Measurements from ENCODE around the gene GPR39.

The GPR39 gene

DNA sequence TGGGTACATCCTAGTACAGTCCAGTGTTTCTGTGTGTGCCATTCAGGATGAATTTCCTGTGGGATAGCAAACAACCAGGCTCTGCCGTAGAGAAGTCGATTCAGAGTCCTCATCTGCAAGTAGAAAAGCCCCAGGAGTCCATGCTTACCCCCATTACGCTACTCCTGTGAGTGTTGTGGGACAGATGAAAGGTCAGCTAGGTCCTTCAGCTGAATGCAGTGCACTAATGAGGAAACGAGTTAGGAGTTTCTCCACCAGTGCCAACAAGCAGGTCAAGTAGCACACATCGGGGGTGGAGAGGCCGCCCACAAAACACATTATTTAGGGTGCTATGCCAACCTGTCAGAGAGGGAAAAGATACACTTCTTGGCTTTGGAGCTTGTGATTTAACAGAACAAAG, 2.5 kb upstream of the GPR39 start:
- DNase-seq (ENCODE audit: low read depth): no peak

DNA sequence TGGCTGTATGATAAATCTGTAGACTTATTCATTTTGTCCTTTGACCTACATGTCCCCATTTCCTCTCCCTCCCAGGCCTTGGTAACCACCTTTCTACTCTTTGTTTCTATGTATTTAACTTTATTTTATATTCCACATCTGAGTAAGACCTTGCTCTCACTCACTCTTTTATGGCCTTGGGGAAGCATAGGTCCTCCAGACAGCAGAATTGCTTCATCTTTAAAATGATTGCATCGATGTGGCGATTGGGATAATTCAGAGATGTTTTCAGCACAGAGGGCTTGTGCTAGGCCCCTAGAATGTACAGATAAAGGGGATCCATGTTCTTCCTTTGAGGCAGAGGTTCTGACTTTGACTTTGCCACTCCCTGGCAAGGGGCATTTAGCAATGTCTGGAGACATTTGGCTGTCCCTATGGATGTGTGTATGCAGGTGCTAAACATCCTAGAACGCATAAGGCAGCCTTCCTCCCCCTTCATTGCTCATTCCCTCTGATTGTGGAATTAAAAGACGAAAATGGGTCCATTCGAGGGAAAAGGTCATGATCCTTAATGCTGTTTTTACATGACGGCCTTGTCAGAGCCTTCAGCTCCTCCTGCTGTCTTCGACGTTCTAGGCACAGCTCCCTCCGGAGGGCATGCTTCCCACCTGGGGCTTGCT, 1.2 kb upstream of the GPR39 start:
- DNase-seq (ENCODE audit: low read depth): no peak

DNA sequence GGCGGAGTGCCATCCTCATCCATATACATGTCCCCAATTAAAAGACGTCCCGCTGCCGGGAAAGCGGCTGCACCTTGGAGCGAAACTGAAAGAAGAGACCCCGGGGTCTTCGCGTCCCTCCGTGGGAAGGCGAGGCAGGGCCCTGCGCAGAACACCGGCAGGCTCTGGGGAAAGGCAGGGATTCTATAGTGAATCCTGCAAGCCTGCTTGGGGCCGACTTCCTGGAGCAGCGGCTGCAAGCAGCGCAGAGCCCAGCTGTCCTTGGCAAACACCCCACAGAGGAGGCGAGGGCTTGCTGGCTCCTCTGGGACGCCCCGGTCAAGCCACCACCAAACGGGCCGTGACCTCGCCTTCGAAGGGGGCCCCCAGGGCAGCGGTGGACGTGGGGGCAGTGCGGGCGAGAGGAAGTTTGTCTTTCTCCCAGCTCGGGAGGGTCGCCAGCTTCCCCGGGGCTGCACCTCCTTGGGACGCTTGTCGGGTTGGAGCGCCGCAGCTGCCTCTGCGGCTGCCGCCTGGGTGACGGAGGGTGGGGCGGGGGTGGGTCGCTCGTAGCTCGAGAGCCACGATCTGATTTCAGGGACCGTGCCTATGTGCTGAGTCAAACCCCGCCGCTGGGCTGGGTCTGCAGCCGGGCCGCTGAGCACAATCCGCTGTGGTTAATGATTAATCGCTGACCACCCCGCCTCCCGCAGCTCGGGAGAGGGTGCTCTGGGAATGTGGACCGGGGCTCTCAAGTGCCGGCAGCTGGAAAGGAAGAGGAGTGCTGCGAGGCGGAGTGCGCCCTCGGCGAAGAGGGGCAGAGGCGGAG, 486 bp upstream of the GPR39 start:
- no peak for DNase-seq (ENCODE audit: low read depth)

DNA sequence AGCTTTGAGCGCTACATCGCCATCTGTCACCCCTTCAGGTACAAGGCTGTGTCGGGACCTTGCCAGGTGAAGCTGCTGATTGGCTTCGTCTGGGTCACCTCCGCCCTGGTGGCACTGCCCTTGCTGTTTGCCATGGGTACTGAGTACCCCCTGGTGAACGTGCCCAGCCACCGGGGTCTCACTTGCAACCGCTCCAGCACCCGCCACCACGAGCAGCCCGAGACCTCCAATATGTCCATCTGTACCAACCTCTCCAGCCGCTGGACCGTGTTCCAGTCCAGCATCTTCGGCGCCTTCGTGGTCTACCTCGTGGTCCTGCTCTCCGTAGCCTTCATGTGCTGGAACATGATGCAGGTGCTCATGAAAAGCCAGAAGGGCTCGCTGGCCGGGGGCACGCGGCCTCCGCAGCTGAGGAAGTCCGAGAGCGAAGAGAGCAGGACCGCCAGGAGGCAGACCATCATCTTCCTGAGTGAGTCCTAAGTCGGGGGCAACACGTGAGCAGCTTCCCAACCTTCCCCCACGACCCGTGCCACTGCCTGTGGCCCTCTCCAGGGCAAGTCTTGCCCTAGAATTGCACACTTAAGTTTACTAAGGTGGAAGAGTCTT, 928 bp downstream of the GPR39 start:
- DNase-seq (ENCODE audit: low read depth): no peak

DNA sequence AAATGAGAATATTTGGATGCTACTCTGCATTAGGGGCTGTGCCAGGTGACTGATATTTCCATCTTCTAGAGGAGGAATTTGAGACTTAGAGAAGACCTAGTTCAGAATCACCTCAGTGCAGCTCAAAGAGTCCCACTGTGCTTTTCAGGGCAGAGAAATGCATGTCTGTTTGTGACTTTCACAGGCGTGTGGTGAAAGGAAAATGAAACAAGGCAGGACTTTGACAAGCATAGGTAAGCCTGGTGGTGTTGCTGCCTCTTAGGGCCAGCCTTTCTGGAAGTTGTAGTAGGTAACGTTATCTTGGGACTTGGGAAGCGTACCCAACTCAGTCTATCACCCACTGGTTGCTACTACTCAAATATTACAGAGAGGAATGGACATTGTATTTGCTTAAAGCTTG, 2.6 kb downstream of the GPR39 start:
- DNase-seq (ENCODE audit: low read depth): no peak

DNA sequence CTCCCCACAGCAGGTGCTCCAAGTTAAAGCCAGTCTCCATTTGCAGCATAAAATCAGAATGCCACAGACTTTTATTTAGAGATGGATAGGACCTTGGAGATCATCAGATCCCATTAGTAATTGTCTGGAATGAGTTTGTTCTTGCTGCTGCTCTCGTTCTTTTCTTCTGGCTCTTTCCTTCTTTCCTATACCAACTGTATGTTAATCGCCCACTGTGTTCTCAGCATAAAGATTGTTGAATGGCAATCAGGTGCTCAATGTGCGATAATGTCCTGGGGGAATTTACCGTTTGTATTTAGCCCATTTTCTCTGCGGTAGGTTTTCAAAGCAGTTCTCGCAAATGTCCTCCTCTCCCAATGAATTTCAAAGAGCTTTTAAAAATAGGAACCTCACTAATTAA, 3.3 kb downstream of the GPR39 start:
- no peak for DNase-seq (ENCODE audit: low read depth)

DNA sequence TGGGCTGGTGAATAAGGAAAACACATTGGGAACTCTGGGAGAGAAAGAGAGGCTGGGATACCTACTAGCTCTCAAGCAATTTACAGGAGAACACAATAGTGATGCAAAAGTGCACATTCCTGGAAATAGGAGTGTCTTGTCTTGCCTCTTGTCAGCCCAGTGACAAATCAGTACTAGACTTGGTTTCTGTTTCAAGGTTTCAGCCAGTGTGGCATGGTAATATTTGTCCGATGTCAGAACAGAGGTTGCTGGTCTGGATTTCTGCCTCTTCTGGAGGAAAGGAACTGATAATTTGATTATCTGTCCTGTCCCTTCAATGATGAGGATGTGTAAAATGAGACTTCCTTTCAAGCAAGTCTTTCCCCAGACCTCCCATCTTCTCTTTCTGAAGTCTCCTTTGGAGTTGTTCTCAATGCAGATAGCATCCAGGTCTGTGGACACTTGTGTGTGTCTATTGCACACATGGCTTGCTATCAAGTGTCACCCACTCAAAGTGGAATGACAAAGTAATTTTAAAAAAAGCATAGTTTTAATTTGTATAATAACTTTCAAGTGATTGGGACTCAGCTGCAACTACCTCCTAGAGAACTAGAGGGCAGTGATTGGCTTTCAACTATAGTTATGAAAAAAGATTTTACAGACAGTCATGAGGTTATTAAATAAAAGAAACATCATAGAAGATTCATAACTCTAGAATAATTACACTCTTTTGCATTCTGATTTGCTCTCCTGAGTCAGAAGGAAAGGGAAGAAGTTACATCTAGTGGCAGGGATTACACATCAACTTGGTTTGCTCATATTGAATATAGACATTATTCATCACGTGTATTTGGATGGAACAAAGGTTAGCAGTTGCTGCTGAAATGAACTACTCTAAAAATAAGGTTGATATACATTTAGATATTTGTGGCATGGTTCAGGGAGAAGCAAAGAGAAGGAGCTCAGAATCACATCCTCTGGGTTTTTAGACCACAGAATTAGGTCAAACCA, 4.5 kb downstream of the GPR39 start:
- DNase-seq (ENCODE audit: low read depth): no peak

DNA sequence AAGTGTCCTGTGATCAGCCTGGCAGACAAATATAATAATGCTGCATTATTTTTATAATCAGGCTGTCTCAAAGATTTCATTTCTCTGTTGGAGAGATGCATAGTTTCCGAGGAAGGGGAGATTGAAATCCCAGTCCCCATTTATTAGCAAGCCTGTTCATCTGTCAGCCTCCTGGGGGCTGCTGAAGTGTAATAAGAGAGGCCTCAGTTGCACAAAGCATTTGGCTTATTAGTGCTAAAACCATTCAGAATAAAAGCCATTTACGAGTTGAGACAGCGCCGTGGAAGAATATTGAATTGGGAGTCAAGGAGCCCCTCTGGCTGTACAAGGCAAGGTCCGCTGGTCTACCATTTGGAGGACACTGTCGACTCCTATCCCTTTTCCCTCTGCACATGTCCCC, 6.1 kb downstream of the GPR39 start:
- no peak for DNase-seq (ENCODE audit: low read depth)

DNA sequence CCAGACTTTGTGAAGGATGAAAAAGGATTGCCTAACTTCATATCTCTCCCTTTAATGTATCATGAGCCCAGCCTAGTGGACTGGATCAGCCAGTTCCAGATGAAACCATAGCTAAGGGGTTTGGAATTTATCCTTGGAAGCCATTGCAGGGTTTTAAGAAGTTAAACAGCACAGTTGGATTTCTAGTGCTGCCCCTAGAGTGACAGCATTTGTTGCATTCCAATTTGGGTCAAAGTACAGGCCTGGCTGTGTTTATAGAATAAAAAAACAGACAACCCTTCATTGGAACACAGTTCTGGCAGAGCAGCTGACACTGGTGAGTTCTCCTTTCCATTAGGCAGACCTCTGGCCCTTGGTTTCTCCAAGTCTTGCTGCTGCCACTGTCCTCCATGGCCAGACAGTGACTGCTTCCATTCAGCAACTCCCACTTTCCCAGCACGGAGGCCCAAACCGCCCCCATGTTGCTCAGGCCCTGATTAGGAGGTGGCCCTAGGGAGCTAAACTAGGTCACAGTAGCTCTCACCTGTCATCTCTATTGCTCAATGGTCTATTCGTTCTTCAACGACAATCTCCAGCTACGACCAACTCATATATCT, 8.0 kb downstream of the GPR39 start:
- DNase-seq (ENCODE audit: low read depth): no peak

DNA sequence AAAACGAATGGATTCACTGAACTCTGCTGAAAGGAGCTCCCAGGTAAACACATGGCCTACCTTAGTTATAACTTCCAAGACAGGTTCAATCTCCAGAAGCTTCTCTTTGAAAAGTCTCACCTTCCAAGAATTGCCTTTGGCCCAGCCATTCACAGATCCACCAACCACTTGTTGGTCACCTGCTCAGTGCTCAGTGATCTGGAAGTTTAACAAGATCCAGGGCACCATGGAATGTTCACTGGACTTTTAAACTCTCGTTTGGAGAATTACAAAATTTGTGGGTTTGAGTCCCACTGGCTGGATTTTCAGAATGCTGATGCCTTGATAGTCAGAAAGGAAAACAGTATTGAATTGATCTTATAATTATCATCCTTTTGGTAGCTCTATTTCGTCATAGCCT, 9.4 kb downstream of the GPR39 start:
- DNase-seq (ENCODE audit: low read depth): no peak

DNA sequence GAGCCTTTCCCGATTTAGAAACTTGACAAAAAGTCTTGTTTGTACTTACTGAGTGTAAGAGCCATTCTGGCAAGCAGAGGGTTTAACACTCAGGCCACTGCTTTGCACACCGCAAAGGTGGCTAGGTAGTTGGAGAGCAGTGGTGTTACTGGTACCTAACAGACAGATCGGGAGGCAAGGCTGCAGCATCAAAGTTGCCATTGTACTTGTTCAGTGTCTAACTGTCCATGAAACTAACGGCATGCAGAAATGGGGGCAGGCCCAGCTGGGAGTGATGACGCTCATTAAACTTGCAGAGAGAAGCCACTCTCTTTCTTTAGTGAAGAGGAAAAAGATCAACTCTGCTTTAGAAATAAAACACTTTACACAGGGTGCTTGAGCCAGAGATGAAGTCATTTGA, 10.1 kb downstream of the GPR39 start:
- no peak for DNase-seq (ENCODE audit: low read depth)

DNA sequence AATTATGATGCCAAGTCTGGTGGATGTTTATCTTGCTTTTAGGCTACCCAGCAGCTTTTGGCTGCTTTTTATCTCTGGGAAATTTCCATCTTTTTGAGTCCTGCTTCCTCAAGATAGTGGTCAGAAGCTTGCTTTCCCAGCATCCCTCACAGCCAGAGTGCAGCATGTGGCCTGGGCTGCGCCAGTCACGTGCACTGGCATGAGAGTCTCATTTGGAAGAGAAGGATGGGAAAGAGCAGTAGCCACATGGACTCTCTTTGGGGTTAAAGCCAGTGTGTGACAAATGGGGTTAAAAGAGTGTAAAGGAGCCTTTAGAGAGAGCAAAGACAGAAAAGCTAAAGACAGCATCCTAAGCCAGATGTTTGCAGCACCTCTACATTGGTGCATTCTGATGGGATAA, 12.7 kb downstream of the GPR39 start:
- DNase-seq (ENCODE audit: low read depth): no peak

DNA sequence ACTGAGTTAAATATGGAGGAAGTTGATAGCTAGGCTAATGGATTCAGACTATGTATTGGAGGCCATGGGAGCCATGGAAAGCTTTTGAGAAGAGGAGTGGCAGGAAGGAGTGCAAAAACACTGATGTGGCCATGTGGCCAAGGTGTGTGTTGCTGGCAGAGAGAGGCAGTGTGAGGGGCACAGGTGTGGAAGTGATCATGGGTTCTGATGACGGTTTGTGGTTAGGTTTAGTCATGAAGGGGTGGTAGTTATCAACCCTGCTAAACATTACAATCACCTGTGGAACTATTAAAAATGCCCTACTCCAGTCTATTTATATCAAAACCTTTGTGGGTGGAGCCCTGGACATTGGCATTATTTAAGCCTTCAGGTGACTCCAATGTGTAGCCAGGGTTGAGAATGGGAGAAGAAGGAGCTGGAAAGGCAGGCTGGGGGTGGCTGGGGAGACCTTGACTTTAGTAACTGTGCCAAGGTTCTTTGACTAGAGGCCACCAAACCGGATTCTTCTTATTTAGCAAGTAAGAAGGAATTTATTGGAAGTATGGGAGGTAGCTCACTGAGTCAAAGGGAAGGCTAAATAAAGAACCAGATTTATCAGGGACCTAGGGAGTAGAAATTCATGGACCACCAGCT, 13.5 kb downstream of the GPR39 start:
- no peak for DNase-seq (ENCODE audit: low read depth)

DNA sequence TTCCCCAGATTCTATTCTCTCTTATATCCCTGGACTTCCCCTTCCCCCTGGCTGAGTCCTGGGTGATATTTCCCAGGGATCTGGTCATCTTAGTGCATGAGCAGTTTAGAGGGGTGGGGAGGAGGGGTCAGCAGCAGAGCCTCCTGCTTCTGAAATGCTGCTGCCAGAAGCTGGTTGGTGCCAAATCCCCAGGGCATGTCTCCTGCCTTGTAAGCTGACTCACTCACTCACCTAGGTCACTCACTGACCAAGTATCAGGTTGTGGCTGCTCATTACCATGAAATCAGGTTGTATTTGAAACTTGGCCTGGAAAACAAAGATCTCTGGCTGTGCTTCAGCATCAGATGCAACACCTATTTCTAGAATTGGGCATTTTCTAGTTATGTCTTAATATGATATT, 14.3 kb downstream of the GPR39 start:
- DNase-seq (ENCODE audit: low read depth): no peak

DNA sequence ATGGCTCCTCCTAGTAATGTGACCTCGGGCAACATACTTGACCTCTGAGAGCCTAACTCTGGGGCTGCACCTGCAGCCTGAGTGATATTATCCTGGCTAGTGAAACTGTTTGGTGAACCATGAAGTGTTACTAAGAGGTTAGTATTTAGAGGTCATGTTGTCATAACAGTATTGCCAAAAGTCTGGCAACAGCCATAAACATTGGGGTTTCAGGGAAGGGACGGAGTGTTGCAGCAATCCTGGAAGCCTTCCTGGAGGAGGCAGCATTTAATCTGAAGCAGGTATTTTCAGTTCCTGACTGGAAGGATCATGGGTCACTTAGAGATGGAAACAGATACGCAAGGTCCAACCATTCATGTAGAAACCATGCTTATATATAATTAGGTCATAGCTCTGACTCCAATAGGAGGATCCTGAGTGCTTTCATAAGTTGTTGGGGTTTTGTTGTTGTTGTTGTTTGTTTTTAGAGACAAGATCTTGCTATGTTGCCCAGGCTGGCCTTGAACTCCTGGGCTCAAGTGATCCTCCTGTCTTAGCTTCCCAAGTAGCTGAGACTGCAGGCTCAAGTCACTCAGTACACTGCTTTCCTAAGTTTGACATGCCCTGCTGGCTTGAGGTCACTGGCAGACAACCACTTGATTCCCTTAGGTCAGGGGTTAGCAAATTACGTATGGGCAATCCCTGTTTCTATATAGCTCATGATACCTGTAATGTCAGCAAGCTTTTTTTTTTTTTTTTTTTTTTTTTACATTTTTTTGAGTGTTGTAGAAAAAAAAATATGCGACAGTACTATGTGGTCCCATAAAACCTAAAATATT, 21.5 kb downstream of the GPR39 start:
- DNase-seq (ENCODE audit: low read depth): no peak

DNA sequence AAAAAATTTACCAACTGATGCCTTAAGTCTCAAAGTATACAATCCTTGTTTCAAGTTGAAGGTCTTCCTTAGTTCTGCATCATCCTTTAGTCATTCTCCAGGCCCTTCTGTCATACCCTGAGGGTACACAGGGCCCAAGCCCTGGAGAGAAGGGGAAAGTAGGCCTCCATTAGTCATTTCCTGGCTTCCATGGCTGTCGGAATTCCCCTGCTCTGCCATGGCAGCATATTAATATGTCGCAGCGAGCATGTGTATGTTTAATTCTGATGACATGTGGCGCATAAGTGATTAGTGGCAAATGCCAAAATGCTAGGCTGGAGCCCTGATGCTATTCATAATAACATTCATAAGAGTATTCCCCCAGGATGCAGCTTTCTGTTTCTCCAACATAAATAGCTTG, 22.1 kb downstream of the GPR39 start:
- DNase-seq (ENCODE audit: low read depth): no peak

DNA sequence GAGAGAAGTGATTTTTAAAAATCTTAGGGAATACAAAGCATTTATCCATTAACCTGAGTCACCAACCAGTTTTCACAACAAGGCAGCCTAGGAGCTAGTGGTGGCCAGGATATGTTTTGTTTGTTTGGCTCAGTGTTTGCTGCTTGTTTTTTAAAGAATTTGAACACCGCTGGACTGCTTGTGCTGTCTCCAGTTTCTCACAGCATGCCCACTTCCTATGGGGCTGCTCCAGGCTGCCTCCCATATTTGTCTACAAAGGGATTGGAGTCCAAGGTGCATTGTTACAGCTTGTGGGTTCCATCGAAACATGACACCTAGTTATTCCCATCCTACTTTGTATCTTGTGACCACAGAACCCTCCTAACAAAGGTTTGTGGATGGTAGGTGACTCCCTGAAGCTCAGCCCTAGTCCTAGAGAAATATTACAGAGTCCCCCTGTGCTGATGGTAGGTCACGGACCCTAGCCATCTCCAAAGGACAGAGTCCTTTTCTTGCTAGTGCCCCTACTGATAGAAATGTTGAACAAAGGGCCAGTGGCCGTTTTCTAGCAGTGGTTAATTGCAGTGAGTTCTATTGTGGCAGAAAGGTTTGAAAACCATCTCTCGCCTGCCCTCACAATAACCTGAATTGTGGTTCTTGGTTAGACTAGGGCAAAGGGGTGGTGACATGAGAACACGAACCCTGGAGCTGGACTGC, 23.2 kb downstream of the GPR39 start:
- DNase-seq (ENCODE audit: low read depth): no peak

DNA sequence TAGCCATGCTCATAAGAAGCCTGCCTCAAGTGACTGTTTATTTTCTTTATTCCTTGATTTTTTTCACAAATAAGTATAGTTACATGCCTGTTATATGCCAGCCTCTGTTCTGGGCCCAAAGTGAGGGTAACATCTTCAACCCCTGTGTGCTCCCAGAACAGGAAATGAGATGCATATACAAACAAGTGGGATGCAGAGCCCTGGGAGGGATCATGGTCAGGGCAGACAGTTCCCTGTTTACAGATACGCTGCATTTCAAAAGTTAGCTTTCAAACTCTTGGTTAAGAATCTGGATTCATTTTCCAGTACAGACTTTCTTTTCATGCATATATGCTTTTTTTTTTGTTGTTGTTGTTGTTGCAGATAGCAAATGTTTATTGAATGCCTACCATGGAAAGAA, 24.4 kb downstream of the GPR39 start:
- DNase-seq (ENCODE audit: low read depth): no peak

DNA sequence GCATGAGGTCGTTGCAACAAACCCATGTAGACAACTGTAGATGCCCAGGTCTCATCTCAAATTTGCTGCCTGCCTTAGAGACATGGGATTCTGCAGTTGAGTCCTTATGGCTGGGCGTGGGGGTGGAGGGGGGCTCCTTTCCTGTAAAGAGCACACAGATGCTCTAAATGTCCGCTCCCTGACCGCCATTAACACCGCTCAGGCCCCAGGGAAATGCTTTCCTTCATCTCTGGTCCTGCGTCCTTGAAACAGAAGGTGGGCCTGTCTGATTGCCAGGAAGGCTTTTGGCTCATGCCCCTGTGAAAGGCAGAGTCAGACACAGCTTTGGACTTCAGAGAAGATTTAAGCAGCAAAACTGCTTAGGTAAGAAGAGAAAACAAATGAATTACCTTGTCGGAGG, 25.7 kb downstream of the GPR39 start:
- no peak for DNase-seq (ENCODE audit: low read depth)

DNA sequence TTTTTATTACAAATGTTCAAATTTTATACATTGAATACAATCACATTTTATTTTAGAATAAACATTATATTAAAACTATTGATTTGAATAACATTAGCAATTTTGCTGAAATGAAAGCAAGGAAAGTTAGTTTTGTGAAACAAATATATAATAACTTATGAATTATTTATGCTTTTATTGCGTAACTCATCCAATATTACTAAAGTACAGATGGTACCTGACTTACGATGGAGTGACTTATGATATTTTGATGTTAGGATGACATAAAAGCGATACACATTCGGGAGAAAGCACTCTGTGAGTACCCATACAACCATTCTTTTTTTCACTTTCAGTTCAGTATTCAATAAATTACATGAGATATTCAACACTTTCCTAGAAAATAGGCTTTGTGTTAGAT, 26.5 kb downstream of the GPR39 start:
- DNase-seq (ENCODE audit: low read depth): no peak

Data from stimulated activated CD8-positive, alpha-beta memory T cell treated with anti-CD3 and anti-CD28 coated beads, Interleukin-4, amount 100 ng/mL, for 24 hours (primary cell).